NCI-H345 (cell line): Measurements from ENCODE around the gene C19orf44.
A peak's percentile ranks its signal among the peaks of the same experiment; 100 is the strongest.
"Not testable (repeated sequence)": the region's sequence is repeated elsewhere in the genome, so short reads cannot be mapped to it uniquely, and the experiment has no call there.

ENCODE experiments used
- DNase-seq: peaks from one replicate; lab custom pipeline; 2025; lab: John Stamatoyannopoulos, UW

Gene C19orf44

DNA sequence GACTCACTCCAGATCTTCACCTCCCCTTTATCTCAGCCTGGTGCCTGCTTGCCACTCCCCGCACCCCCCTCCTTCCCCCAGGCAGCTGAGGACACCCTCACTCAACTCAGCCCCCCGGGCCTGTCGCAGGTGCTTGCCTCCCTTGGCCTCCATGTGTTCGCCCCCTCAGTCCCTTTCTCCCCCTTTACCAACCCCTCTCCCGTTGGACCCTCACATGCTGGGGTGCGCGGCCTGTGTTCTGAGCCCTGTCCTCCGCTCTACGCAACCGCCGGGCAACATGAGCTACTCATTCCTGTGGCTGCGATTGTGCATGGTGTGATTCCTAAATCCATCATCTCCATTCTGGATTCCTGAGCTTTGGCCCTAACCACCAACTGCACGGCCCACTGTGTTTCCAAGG, 40.9 kb downstream of the C19orf44 start:
- DNase-seq = no peak

DNA sequence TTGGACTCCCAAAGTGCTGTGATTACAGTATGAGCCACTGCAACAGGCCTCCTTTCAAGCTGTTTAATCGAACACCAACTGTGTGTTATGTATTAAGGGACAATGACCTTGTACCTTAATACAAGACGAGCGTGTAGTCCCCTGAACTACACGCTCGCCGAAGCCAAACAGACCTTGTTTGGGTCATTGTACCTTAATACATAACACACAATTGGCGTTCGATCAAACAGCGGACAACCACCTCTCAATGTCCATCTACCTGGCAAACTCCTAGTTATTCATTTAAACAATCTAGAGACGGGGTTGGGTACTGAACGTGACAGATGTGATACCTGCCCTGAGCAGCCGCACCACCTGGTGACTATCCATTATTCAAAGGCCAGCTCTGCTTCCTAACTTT, 44.8 kb downstream of the C19orf44 start:
- DNase-seq = no peak

DNA sequence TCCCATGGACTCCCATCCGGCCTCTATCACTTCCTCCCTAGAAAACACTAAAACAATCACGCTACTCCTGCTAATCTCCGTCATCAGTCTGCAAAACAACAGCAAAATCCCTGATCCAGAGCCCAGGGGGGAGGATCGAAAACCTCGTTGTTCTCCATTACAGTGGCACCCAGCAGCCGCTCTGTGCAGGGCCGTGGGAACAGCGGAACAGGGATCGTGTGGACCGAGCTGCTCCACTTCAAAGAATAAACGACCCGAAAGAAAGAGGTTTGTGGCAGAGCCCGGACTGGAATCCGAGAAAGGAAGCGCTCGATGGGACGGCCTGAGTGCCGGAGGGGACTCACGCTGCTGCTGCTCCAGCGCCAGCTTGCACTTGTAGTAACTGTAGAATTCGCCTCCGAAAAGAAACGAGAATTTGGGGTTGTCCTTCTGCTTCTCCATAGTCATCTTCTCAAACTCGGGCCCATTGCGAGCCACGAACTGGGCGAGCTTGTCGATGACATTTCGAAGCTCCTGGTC, 45.4 kb downstream of the C19orf44 start:
- no peak for DNase-seq

DNA sequence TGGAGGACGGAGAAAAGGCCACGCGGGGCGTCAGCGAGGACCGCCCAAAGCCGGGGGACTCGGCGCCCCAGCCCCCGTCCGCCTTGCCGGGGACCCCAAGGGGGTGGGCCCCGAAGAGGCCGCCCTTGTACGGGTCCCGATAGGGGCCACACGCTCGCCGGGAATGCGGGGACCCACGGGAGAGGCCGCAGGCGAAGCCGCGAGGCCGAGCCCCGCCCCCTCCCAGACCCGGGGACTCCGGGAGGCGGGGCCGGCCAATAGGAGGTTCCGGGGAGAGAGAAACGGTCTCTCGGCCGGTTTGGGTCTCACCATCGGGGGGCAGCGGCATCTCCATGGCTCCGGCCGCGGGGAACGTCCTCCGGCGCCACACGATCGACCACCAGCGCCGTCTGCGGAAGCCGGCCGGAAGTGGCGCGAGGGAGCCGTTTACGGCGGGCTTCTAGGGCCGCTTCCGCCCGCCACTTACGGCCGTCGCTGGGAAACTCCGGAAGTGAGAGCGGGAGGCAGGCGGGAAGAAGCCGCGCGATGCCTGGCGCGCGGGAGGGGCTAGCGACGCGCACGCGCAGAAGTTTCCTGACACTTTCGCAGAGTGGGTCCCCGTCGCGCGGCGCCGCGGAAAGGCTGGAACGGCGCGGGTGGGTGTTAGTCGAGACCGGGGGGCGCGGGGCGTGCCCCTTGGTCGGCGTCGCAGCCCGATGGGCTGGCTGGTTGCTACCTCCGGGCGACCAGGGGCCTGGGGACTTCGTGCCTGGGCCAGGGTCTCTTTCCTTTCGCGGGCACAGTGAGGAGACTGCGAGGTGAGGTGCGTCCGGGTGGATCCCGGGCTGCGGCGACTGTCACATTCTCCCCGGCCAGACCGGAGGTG, 46.1 kb downstream of the C19orf44 start, which contains the start of gene CHERP:
TSS of gene CHERP (minus strand) at position 393 of the 865 bp plus-strand sequence. CDS start at position 334, 59 bp downstream.
- DNase-seq = peak; percentile 92

DNA sequence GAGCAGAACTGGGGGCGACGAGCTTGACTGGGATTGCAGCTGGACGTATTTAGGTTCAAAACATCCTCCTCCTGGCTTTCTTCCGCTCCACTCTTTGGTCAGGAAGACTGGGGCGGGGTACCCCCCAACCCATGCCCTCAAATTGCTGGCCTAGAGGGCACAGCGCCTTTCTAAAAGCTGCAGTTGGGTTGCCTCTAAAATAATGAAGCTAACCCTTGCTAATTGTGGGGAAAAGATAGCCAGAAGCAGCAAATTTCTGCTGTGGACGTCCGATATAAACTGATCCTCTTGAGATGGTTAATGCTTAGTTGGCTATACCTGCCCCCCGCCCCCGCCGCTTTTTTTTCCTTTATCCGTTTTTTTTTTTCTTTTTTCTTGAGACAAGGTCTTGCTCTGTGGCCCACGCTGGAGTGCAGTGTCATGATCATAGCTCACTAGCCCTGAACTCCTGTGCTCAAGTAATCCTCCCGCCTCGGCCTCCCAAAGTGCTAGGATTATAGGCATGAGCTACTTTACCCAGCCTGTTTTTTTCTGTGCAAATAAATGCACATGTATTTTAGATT, 46.8 kb downstream of the C19orf44 start:
- DNase-seq = no peak

DNA sequence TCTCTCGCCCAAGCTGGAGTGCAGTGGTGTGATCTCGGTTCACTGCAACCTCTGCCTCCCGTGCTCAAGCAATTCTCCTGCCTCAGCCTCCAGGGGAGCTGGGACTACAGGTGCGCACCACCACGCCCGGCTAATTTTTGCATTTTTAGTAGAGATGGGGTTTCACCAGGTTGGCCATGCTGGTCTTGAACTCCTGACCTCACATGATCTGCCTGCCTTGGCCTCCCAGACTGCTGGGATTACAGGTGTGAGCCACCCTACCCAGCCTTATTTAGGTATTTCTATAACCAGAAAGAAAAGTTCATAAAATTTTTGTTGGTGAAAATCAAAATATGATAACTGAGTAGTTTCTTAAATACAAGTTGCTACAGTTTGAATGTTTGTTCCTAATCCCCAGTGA, 47.5 kb downstream of the C19orf44 start:
- not testable (repeated sequence) for DNase-seq

DNA sequence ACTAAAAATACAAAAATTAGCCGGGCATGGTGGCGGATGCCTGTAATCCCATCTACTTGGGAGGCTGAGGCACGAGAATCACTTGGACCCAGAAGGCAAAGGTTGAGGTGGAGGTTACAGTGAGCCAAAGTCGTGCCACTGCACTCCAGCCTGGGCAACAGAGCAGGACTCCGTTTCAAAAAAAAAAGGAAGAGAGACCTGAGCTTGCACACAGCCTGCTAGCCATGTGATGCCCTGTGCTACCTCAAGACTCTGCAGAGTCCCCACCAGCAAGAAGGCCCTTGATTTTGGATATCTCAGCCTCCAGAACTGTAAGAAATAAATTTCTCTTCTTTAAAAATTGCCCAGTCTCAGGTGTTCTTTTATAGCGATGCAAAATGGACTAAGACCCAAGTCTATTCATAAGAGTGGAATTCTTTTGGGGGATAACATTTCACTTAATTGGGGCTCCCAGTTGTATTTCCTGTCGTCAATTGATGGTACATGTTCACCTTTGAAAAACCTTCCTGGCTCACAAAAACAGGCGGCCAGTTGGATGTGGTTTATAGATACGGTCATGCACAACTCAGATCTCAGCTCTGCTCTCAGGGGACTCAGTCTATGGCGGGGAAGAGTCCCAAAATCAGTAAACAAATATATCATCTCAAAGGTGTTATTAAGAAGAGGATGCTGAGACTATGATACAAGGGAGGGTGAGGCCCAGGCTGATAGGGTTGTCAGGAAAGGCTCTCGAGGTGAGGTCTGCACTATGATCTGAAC, 48.5 kb downstream of the C19orf44 start:
- no peak for DNase-seq

DNA sequence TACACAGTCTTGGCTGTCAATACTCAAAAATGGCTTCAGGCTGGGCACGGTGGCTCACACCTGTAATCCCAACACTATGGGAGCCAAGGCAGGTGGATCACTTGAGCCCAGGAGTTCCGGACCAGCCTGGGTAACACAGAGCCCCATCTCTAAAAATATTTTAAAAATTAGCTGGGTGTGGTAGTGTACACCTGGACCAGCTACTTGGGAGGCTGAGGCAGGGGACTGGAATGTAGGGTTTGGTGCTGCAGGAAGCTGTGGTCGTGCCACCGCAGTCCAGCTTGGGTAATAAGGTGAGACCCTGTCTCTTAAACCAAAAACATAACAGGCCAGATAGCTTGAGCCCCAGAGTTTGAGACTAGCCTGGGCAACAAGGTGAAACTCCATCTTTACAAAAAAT, 52.8 kb downstream of the C19orf44 start:
- DNase-seq = no peak

DNA sequence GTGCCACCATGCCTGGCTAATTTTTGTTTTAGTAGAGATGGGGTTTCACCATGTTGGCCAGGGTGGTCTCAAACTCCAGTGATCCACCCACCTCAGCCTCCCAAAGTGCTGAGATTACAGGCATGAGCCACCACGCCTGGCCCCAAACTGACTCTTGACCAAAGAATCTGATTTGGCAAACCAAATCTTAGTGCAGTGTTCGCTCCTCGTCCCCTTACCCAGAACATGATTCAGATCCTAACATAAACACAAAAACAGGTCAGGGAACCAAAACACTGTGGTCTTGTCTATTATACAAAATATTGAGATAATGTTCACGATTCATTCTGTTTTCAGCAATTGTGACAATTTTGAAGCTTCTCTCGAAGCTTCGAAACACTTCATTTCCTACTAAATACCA, 55.7 kb downstream of the C19orf44 start:
- DNase-seq = not testable (repeated sequence)

DNA sequence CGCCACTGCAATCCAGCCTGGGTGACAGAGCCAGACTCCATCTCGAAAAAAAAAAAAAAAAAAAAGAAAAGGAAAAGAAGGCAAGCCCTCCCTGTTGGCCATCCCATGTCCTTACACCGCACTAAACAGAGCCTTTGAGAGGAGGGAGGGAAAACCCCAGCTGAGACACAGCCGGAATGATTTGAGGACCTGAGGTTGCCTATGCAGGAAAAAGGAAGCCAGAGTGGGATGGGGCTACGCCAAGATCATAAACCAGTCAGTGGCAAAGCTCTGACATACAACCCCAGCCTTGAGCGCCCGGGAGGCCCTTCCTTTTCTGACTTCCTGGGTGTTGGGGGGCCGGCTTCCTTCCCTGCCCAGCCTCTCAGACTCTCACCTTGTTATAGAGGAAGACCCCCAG, 58.6 kb downstream of the C19orf44 start:
- no peak for DNase-seq

DNA sequence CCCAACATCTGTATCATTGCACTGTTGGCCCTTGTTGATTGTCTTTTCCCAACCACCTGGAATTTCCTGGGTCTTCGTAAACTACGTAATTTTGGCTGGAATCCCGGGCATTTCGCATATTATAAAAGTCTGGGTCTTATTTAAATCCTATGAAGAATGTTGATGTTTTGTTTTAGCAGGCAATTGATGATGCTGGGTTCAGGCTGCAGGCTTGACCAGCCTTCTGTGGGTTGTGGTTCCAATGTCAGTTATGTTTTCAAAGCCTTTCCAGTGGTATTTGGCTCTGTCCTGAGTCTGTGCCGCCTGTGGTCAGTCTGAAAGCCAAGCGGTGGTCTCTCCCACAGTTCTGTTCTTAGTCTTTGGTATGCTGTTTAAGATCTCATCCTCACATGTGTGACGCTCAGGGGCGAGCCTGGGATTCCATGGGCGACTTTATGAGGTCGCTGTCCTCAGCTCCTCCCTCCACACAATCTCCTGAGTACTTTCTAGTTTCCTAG, 63.6 kb downstream of the C19orf44 start:
- no peak for DNase-seq

DNA sequence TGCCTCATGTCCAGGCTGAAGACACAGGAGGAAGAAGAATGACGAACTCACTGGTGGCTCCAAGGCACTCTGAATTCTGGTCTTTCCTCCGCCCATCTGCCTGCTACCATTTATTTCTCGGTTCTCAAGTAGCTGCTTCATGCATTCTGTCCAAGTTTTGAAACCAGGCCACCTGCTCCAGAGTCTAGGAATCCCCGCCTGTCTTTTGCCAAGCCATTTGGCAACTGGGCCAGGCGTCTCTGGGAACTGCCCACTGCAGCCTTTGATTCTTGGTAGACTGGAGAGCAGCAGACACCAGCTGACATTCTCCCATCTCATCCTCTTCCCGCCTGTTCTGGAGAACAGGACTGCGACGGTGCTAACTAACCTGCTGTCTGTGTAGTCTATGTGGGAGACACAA, 65.2 kb downstream of the C19orf44 start:
- no peak for DNase-seq

DNA sequence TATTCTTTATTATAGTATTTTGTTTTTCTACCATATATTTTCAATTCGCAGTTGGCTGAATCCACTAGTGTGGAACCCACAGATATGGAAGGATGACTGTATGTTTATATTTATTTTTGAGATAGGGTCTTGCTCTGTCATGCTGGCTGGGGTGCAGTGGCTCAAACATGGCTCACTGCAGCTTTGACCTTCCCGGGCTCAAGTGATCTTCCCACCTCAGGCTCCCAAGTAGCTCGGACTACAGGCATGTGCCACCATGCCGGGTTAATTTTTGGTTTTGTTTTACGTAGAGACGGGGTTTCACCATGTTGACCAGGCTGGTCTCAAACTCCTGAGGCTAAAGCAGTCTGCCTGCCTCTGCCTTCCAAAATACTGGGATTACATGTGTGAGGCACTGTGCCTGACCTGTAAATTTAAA, 66.4 kb downstream of the C19orf44 start:
- DNase-seq = no peak

DNA sequence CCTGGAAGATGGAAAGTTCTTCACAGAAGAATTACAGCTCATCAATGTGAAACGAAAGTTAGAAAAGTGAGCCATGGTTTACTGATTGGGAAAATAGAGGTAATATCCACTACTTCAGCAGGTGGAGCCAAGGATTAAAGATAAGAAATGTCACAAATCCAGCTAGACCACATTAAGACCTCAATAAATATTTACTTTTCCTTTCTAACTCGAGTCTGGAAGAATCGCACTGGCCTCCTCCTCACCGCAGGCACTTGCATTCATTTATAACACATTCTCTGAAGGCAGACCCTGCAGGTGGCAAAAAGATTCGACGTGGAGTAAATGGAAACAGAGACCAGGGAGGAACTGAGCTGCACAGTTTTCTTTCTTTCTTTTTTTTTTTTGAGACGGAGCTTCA, 68.6 kb downstream of the C19orf44 start:
- DNase-seq = no peak

DNA sequence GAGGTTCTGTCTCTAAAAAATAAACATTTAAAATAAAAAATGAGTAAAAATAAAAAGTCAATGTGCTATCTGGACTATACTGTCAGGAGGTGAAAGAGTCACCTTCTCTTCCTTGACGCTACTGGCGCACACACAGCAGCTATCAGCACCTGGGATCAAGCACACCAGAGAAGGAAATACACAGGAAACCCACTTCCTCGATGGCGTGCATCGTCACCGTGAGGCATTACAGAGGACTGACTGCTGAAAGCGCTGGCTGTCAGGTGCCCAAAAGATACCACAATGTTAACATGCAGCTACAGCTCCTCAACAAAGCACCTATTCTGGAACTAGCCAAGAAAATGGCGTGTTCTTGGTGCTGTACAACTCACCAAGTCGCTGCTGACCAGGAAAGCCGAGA, 70.0 kb downstream of the C19orf44 start:
- no peak for DNase-seq

DNA sequence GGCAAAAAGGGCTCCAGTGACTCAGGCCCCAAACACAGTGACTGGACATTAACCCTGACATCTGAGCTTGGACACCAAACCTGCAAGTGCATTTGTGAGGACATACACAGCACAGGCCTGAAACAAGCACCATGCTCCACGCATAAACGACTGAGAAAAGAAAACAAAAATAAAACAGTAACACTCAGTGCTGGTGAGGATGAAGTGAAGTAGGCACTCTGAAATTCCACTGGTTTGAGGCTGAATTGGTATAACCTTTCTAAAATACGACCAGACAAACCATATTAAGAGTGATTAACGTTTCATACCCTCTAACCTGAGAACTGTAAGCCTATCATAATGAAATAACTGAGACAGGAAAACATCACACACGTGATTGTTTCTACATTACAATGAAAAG, 70.5 kb downstream of the C19orf44 start:
- DNase-seq = no peak

DNA sequence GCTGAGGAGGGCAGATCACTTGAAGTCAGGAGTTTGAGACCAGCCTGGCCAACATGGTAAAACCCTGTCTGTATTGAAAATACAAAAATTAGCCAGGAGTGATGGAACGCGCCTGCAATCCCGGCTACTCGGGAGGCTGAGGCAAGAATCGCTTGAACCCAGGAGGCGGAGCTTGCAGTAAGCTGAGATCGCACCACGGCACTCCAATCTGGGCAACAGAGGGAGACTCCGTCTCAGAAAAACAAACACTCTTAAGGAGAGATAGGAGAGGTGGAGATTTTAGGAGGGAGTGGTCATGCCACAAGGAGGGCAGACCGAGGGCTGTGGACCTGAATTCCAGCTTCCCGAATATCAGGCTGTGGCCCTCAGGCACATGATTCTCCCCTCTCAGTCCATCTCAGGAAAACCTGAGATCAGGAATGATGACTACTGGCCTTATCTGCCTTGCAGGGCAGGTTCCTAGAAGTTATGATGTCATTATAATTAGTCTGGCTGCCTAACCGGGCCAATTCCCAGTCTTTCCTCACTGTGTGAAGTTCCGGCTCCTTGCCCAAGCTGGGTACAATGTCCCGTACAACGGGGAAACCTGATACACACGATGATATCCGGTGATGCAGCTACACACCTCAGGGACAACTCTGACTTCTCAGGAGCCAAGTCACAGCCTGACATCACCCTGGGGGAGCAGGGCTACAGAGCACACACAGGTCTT, 73.6 kb downstream of the C19orf44 start:
- no peak for DNase-seq
